Measurements from ENCODE around the gene POC1A.

- TF ChIP-seq POLR2A (IDR thresholded peaks at IDR 0.05; ENCODE audit: low read depth, low read length), result no peak
- no peak for TF ChIP-seq POLR2AphosphoS5 (IDR thresholded peaks at IDR 0.05; ENCODE audit: low read depth, low read length)
Observed at GRCh38 chr3:52121813-52122212, 32.4 kb downstream of the POC1A start.

Data from GM12892 (cell line).